Fibroblast of the aortic adventitia (primary cell): Measurements from ENCODE around the gene RBMY1J. TPM values are rescaled to one million over a fixed set of nuclear protein-coding genes. Genes with fewer than 3 reads are reported as not detected.
"Not testable (repeated sequence)": the region's sequence is repeated elsewhere in the genome, so short reads cannot be mapped to it uniquely, and the experiment has no call there.

ENCODE experiments used
- DNase-seq: peaks from one replicate; pipeline ENCODE4 v3.0.0-alpha.2; 2010; ENCODE audit warnings: low read depth
- H3K4me3 ChIP-seq: 2 replicates; pipeline ENCODE4 v1.5.1; 2011; ENCODE audit warnings: low read depth, mild to moderate bottlenecking, control low read depth, low read length, moderate library complexity
- total RNA-seq: library from RNA; depleted of rRNA; stranded (reverse); fragments of >200 nt; gene quantifications from 2 replicates; pipeline ENCODE4 v1.2.3, GENCODE V29; 2012; ENCODE audit warnings: low replicate concordance
- TF ChIP-seq, protein P1 (sequence below): IDR thresholded peaks from 2 replicates; pipeline ENCODE4 v1.5.1; 2011; ENCODE audit warnings: mild to moderate bottlenecking, low read length, control low read depth, inconsistent platforms; ENCODE audit not compliant: insufficient read depth

RBMY1J gene
- total RNA-seq = 0.49 TPM in 1 of 2 replicates, not detected in the other

DNA sequence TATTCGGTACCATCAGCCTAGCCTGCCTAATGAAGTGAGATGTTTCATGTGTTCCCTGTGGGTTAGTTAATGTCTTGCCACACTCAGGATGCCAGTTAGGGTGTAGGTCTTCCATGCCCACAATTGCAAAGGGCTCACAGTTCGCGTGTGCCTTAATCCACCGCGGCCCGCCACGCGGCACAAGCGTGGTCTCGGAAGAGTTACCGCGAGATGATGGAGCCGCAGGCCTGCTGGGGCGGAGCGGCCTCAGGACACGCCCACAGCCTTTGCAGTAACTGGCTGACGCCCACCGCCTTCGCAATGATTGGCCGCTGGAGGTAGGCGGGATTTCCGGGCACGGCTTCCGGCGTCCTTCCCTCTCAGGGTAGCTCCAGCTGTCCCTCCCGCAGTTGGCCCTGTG lies at the start of gene RBMY1J:
Gene RBMY1J, plus strand, starts transcription at position 301 of the 400 bp plus-strand sequence. CDS start 2,038 bp downstream, outside the sequence.
- DNase-seq, H3K4me3 ChIP-seq: not testable (repeated sequence)

DNA sequence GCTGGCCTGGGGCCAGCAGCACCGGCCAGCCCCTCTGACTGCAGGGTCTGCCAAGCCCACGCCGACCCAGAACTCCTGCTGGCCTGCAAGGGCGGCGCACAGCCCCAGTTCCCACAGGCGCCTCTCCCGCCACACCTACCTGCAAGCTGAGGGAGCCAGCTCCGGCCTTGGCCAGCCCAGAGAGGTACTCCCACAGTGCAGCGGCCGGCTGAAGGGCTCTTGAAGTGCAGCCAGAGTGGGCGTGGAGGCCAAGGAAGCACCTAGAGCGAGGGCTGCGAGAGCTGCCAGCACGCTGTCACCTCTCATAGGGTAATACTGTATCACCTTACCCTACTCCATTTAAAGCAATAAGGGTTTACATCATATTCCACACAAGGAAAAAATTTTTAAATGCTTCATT lies 35.8 kb upstream of the RBMY1J start:
- no peak for DNase-seq
- TF ChIP-seq, protein P1, sequence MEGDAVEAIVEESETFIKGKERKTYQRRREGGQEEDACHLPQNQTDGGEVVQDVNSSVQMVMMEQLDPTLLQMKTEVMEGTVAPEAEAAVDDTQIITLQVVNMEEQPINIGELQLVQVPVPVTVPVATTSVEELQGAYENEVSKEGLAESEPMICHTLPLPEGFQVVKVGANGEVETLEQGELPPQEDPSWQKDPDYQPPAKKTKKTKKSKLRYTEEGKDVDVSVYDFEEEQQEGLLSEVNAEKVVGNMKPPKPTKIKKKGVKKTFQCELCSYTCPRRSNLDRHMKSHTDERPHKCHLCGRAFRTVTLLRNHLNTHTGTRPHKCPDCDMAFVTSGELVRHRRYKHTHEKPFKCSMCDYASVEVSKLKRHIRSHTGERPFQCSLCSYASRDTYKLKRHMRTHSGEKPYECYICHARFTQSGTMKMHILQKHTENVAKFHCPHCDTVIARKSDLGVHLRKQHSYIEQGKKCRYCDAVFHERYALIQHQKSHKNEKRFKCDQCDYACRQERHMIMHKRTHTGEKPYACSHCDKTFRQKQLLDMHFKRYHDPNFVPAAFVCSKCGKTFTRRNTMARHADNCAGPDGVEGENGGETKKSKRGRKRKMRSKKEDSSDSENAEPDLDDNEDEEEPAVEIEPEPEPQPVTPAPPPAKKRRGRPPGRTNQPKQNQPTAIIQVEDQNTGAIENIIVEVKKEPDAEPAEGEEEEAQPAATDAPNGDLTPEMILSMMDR = no peak
- H3K4me3 ChIP-seq = no peak overlapping the region

DNA sequence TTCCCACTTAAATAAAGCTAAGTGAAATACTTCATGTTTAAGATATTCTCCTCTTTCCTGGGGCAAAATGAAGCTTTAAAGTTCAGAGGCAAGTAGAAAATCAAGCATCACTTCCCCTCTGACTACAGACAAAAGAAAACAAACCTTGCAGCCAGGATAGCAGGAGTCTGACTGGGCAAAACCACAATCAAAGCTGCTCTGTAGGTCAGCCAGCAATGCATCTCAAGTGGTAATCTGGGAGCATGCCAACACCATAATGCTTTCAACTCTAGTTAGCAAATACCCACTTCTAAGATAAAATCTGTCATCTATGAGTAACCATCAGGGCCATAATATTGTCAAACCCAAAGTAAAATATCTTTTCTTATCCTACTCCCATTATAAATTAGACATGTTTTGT lies 32.6 kb upstream of the RBMY1J start:
- H3K4me3 ChIP-seq = no peak overlapping the region
- no peak for DNase-seq
- TF ChIP-seq, protein P1 = no peak

DNA sequence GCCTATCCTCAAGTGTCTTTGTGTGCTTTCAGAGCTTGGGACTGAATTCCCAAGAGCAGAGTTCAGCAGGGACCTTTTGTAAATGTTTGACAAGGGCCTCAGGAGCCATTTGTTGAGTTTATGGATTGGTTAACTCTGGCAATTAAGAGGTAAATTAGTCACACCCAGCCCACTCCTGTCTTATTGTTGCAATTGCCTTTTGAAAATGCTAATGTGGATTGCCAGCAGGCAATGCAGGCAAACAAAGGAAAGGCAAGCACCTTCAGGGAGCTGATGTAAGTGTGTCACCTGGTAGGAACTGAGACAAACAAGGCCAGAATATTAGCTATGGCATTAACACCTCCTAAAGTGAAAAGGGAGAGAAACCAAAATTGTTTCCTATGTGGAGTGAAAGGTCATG lies 29.7 kb upstream of the RBMY1J start:
- no peak overlapping the region for H3K4me3 ChIP-seq
- TF ChIP-seq, protein P1 = no peak
- no peak for DNase-seq

DNA sequence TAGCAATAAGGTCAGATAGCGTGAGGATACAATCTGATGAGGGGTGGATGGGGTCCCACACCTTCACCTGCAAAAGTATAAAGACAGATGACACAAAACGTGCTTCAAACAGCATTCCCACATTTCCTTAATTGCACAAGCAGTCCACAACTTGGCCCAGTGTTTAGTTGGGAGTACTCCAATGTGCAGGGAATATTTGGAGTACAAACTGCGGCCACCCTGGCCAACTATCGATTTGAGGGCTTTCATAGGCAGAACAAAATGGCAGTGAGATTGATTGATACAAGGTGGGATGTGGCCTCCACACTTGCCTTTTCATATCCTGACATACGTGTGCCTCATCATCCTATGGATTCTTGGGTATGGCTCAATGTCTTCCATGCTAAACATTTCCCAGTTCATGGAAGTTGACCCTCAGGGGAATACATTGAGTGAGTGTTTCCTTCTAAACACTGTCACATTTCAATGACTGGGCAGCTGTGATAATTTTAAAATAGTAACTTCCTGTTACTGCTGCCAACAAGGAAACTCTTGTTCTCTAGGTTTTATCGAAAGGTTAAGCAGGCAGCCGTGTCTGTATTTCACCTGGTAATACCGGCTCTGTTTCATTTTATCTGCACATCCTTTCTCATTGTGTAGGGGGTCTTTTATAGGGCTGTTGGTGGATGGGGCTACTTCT lies 41.6 kb downstream of the RBMY1J start:
- H3K4me3 ChIP-seq, DNase-seq: not testable (repeated sequence)

DNA sequence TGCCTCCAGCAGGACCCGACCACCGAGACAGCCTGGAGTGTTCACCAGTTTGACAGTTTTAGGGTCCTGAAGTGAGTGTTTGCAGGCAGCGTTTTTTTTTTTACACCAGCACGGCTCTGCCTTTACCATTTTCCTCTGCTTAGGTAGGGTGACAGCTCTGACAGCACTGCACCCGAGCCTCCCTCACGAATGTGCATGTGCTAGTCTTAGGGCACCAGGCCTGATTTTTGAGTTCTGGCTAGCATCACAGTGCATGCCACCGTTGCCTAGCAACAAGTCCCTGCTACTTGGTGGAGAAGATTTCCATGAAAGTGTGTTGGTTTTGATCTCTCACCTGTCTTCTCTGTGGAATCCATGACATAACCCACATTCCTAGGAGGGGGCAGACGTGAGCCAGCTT lies 52.3 kb downstream of the RBMY1J start:
- not testable (repeated sequence) for H3K4me3 ChIP-seq, DNase-seq

DNA sequence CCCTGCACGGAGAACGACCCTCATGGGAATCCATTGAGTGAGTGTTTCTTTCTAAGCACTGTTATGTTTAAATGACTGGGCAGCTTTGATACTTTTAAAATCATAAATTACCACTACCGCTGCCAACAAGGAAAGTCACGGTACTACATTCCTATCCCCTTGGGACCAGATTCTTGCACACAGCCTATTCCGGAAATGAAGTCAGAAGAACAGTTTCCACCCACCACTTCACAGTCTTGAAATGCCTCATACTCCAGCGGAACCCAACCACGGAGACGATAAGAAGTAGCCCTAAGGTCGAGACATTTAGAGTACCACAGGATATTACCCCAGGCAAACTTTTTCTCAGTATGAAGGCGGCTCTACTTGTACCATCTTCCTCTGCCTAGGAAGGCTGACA lies 58.8 kb downstream of the RBMY1J start:
- H3K4me3 ChIP-seq, DNase-seq: not testable (repeated sequence)

Other genes with a start within 250 kb of the RBMY1J start
- gene RBMY1F, start 220.5 kb upstream of the RBMY1J start, total RNA-seq = not detected in 2 replicates